GM19193 (cell line): ENCODE results near the gene IL13.

Source experiments
- POLR2A ChIP-seq: IDR thresholded peaks from 4 replicates; pipeline ENCODE4 v1.6.1; 2011; ENCODE audit not compliant: insufficient read depth, insufficient read length; ENCODE audit errors: extremely low read depth

Gene IL13

GRCh38 chr5:132663771-132664695 is 6.1 kb downstream of the IL13 start:
- TF ChIP-seq POLR2A: peak; percentile 29

- TF ChIP-seq POLR2A: no peak
Observed at GRCh38 chr5:132664696-132665209, 6.8 kb downstream of the IL13 start.

GRCh38 chr5:132665574-132666080 is 7.7 kb downstream of the IL13 start:
- TF ChIP-seq POLR2A: no peak

GRCh38 chr5:132666310-132667123 is 8.5 kb downstream of the IL13 start:
- no peak for TF ChIP-seq POLR2A

- TF ChIP-seq POLR2A: no peak
Observed at GRCh38 chr5:132667309-132667708, 9.3 kb downstream of the IL13 start.

GRCh38 chr5:132667761-132668705 is 10.1 kb downstream of the IL13 start:
- TF ChIP-seq POLR2A: no peak

- TF ChIP-seq POLR2A: no peak
Observed at GRCh38 chr5:132668706-132669454, 10.9 kb downstream of the IL13 start.

- TF ChIP-seq POLR2A: no peak
Observed at GRCh38 chr5:132669455-132669820, 11.5 kb downstream of the IL13 start.

- no peak for TF ChIP-seq POLR2A
Observed at GRCh38 chr5:132669966-132670882, 12.3 kb downstream of the IL13 start.

- no peak for TF ChIP-seq POLR2A
Observed at GRCh38 chr5:132671000-132671399, 13.0 kb downstream of the IL13 start.

- TF ChIP-seq POLR2A: no peak
Observed at GRCh38 chr5:132673488-132673887, 15.5 kb downstream of the IL13 start.

GRCh38 chr5:132673939-132674630 is 16.1 kb downstream of the IL13 start, which contains the start of gene IL4:
IL4 (plus strand) TSS chr5:132673989; CDS start chr5:132674051, 62 bp downstream.
- no peak for TF ChIP-seq POLR2A
